Fibroblast of pulmonary artery (primary cell): ENCODE results near the gene SPSB3.

Experiments
- DNase-seq: peaks from one replicate; pipeline ENCODE4 v3.0.0-alpha.2; 2010; ENCODE audit warnings: low read depth
- H3K4me3 ChIP-seq: replicated peaks from 2 replicates; pipeline ENCODE4 v1.5.1; 2011; ENCODE audit warnings: low read depth, mild to moderate bottlenecking, control low read depth, low read length, moderate library complexity
- CTCF ChIP-seq: IDR thresholded peaks from 2 replicates; pipeline ENCODE4 v1.5.1; 2011; ENCODE audit warnings: mild to moderate bottlenecking, control low read depth, low read length, inconsistent platforms; ENCODE audit errors: missing control alignments

The SPSB3 gene

GRCh38 chr16:1788708-1789100 is 6.3 kb upstream of the SPSB3 start:
- no peak for DNase-seq
- no peak overlapping the region for H3K4me3 ChIP-seq
- TF ChIP-seq CTCF = no peak

- no peak for DNase-seq
- no peak overlapping the region for H3K4me3 ChIP-seq
- TF ChIP-seq CTCF = no peak
Measured at GRCh38 chr16:1788095-1788707, 5.8 kb upstream of the SPSB3 start.

GRCh38 chr16:1787322-1788094 is 5.1 kb upstream of the SPSB3 start:
- no peak for TF ChIP-seq CTCF
- no peak overlapping the region for H3K4me3 ChIP-seq
- DNase-seq = no peak

GRCh38 chr16:1787056-1787321 is 4.6 kb upstream of the SPSB3 start:
- no peak for TF ChIP-seq CTCF
- no peak for DNase-seq
- no peak overlapping the region for H3K4me3 ChIP-seq

GRCh38 chr16:1786242-1787055 is 4.1 kb upstream of the SPSB3 start:
- TF ChIP-seq CTCF = no peak
- H3K4me3 ChIP-seq = no peak overlapping the region
- no peak for DNase-seq

GRCh38 chr16:1785846-1786170 is 3.4 kb upstream of the SPSB3 start:
- no peak for TF ChIP-seq CTCF
- no peak for DNase-seq
- H3K4me3 ChIP-seq = no peak overlapping the region
